GM13976 (cell line): ENCODE measurements around the gene RPL36.
"Not testable (repeated sequence)": the region's sequence is repeated elsewhere in the genome, so short reads cannot be mapped to it uniquely, and the experiment has no call there.

ENCODE experiments used
- DNase-seq: peaks from one replicate; pipeline ENCODE4 v3.0.0; 2012; ENCODE audit warnings: low spot score
- CTCF ChIP-seq: IDR thresholded peaks from 2 replicates; pipeline ENCODE4 v1.5.1; 2012; ENCODE audit warnings: borderline replicate concordance, mild to moderate bottlenecking; ENCODE audit not compliant: insufficient read depth; ENCODE audit errors: extremely low read depth, missing control alignments, control extremely low read depth
- in situ Hi-C: fragments of 300-500 bp; cut with MboI; formaldehyde crosslinking; loops from one replicate; pipeline ENCODE4 v1.12.0; 2022; ENCODE audit warnings: low sequenced_read_pairs, mixed read lengths, inconsistent platforms; ENCODE audit not compliant: unreplicated experiment

Gene RPL36

GRCh38 chr19:5697890-5698634 is 8.0 kb downstream of the RPL36 start:
- no peak for DNase-seq
- in situ Hi-C loops: no loop called here
- TF ChIP-seq CTCF: no peak

- TF ChIP-seq CTCF: no peak
- no peak for DNase-seq
- in situ Hi-C loops: no loop called here
Measured at GRCh38 chr19:5698635-5699422, 8.7 kb downstream of the RPL36 start.

- TF ChIP-seq CTCF: no peak
- in situ Hi-C loops: no loop called here
- DNase-seq: no peak
Measured at GRCh38 chr19:5700455-5701092, 10.5 kb downstream of the RPL36 start.

DNA sequence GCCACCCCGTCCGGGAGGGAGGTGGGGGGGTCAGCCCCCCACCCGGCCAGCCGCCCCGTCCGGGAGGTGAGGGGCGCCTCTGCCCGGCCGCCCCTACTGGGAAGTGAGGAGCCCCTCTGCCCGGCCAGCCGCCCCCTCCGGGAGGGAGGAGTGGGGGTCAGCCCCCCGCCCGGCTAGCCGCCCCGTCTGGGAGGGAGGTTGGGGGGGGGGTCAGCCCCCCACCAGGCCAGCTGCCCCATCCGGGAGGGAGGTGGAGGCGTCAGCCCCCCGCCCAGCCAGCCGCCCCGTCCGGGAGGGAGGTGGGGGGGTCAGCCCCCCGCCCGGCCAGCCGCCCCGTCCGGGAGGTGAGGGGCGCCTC is 11.9 kb downstream of the RPL36 start:
- DNase-seq, in situ Hi-C loops: not testable (repeated sequence)

DNA sequence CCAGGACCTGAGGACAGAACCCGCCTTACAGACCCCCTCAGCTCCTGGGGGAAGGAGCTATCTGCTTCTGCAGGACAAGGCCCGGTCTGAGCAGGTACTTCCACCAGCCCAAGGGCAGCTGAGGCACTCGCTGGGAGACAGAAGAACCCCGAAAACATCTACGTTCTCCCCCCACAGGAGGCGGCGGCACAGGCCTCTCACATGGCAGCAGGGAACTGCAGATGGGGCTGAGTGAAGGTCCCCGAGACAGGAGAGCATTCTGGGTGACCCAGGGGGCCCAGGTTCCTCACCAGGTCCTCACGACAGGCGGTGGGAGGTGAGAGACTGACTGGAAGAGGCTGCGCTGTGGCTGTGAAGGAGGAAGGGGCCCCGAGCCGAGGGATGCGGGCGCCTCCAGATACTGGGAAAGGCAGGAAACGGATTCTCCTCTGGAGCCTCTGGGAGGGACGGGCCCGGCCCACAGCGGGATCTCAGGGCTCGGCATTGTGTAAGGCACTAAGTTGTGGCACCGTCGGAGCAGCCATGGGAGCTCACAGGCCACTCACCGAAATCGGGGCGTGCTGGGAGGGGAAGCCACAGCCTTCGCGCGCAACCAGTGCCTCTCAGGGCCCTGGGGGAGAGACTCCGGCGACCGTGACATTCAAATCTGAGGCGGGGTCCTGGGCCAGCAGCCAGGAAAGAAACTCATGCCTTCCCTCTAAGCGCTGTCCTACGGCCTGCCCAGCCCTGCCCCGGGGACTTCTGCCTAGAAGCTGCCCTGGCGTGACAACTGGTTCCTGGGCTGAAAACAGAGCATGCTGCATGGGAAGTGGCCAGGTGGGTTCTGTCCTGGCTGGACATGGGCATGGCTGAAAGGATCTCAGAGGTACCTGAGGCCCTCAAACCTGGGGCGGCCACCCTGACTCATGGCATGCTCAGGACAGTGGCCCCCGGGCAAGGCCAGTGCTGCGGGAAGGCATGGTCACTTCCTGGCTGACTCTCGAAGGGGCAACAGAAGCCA is 14.0 kb downstream of the RPL36 start:
- no peak for DNase-seq
- in situ Hi-C loops: no loop called here
- no peak for TF ChIP-seq CTCF

DNA sequence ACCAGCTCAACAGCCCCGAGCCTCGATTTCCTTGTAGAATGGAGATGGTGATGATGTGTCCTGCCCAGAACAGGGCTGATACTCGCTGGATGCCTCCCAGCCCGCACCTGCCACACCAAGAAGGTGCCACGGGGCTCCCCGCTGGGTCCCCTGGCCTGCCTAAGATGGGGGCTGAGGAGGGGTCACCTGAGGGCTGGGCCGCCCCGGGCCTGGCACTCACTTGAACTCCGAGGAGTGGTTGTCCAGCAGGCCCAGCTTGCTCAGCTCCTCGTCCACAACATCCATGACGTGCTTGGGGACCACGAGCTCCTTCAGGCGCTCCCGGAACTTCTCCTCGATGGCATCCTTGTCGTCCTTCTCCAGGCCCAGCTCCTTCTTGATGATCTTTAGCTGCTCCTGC is 15.5 kb downstream of the RPL36 start:
- no peak for TF ChIP-seq CTCF
- in situ Hi-C loops: no loop called here
- DNase-seq: no peak
